AG10803 (cell line): ENCODE results near the gene SORBS1.

Source experiments
- DNase-seq: peaks from one replicate; pipeline ENCODE4 v3.0.0; 2010; ENCODE audit warnings: low read depth
- H3K4me3 ChIP-seq: 2 replicates; pipeline ENCODE4 v1.5.1; 2011; ENCODE audit warnings: mild to moderate bottlenecking, low read length, control low read depth
- CTCF ChIP-seq: conservative IDR thresholded peaks from 2 replicates; pipeline ENCODE4 v1.5.1; 2011; ENCODE audit warnings: mild to moderate bottlenecking, low read length, control low read depth, inconsistent platforms

The SORBS1 gene

GRCh38 chr10:95516774-95517373 is 44.3 kb downstream of the SORBS1 start:
- no peak for DNase-seq
- no peak for TF ChIP-seq CTCF
- no peak overlapping the region for H3K4me3 ChIP-seq

GRCh38 chr10:95513941-95514392 is 47.2 kb downstream of the SORBS1 start:
- DNase-seq, result peak; percentile 68

GRCh38 chr10:95513008-95513589 is 48.1 kb downstream of the SORBS1 start:
- no peak overlapping the region for H3K4me3 ChIP-seq
- DNase-seq, result no peak
- no peak for TF ChIP-seq CTCF

More at GRCh38 chr10:95513941-95514392, 47.2 kb downstream of the SORBS1 start:
- TF ChIP-seq CTCF, result no peak
- no peak overlapping the region for H3K4me3 ChIP-seq

- no peak for DNase-seq
- no peak overlapping the region for H3K4me3 ChIP-seq
- no peak for TF ChIP-seq CTCF
Observed at GRCh38 chr10:95511314-95511713, 49.9 kb downstream of the SORBS1 start.

GRCh38 chr10:95509251-95509650 is 51.9 kb downstream of the SORBS1 start:
- peak; percentile 65 for DNase-seq
- H3K4me3 ChIP-seq, result no peak overlapping the region
- TF ChIP-seq CTCF, result no peak

- DNase-seq, result peak; percentile 54
- TF ChIP-seq CTCF, result no peak
- H3K4me3 ChIP-seq, result peak overlapping the region; percentile 8; the same call in 1 of the 2 replicates
Observed at GRCh38 chr10:95508730-95509129, 52.4 kb downstream of the SORBS1 start.

- TF ChIP-seq CTCF, result no peak
- DNase-seq, result no peak
- no peak overlapping the region for H3K4me3 ChIP-seq
Observed at GRCh38 chr10:95506056-95506737, 55.0 kb downstream of the SORBS1 start.
